Osteoblast (primary cell): ENCODE measurements around the gene CHRD. TPM values are rescaled to one million over a fixed set of nuclear protein-coding genes. Genes with fewer than 3 reads are reported as not detected.
A peak's percentile ranks its signal among the peaks of the same experiment; 100 is the strongest.

ENCODE experiments used
- DNase-seq: peaks from one replicate; pipeline ENCODE4 v3.0.0; 2011; ENCODE audit warnings: low spot score, mixed read lengths; ENCODE audit not compliant: insufficient read length; ENCODE audit errors: missing footprints
- H2AFZ ChIP-seq: 2 replicates; pipeline ENCODE4 v1.6.0; 2011; ENCODE audit warnings: mild to moderate bottlenecking, low read length
- H3K27ac ChIP-seq: 2 replicates; pipeline ENCODE4 v1.5.1; 2011; ENCODE audit warnings: mild to moderate bottlenecking, low read depth, low read length, moderate library complexity
- H3K27me3 ChIP-seq: 2 replicates; pipeline ENCODE4 v1.6.0; 2012; ENCODE audit warnings: mild to moderate bottlenecking, control low read depth, inconsistent platforms, low read length, moderate library complexity; ENCODE audit not compliant: insufficient read depth
- H3K36me3 ChIP-seq: 2 replicates; pipeline ENCODE4 v1.5.1; 2011; ENCODE audit warnings: mild to moderate bottlenecking, low read length, control low read depth, moderate library complexity; ENCODE audit not compliant: insufficient read depth
- H3K4me1 ChIP-seq: 2 replicates; pipeline ENCODE4 v1.5.1; 2011; ENCODE audit warnings: mild to moderate bottlenecking, low read length, control low read depth, moderate library complexity; ENCODE audit not compliant: insufficient read depth
- H3K4me2 ChIP-seq: 2 replicates; pipeline ENCODE4 v1.6.0; 2011; ENCODE audit warnings: mild to moderate bottlenecking, low read length; ENCODE audit not compliant: insufficient read depth
- H3K4me3 ChIP-seq: fragments of 200-600 bp; sonication (generic); 3 replicates; pipeline ENCODE4 v1.5.1; 2012; ENCODE audit warnings: mild to moderate bottlenecking, low read length, inconsistent platforms; ENCODE audit not compliant: insufficient read depth
- H3K79me2 ChIP-seq: 2 replicates; pipeline ENCODE4 v1.6.0; 2012; ENCODE audit warnings: mild to moderate bottlenecking, low read length, control low read depth, inconsistent platforms; ENCODE audit not compliant: insufficient read depth
- H3K9me3 ChIP-seq: 2 replicates; pipeline ENCODE4 v1.5.1; 2011; ENCODE audit warnings: low read depth, low read length, control low read depth
- H4K20me1 ChIP-seq: 2 replicates; pipeline ENCODE4 v1.6.0; 2012; ENCODE audit warnings: mild to moderate bottlenecking, low read length, control low read depth; ENCODE audit not compliant: insufficient read depth
- total RNA-seq: library from RNA; depleted of rRNA; stranded (reverse); fragments of >200 nt; gene quantifications from 2 replicates; pipeline ENCODE4 v1.2.3, GENCODE V29; 2012
- TF ChIP-seq, protein P1 (sequence below): IDR thresholded peaks from 2 replicates; pipeline ENCODE4 v1.5.1; 2011; ENCODE audit warnings: mild to moderate bottlenecking, low read depth, low read length, moderate library complexity; ENCODE audit errors: extremely low read depth

CHRD gene
- total RNA-seq, 1 donor = 0.36 TPM

DNA sequence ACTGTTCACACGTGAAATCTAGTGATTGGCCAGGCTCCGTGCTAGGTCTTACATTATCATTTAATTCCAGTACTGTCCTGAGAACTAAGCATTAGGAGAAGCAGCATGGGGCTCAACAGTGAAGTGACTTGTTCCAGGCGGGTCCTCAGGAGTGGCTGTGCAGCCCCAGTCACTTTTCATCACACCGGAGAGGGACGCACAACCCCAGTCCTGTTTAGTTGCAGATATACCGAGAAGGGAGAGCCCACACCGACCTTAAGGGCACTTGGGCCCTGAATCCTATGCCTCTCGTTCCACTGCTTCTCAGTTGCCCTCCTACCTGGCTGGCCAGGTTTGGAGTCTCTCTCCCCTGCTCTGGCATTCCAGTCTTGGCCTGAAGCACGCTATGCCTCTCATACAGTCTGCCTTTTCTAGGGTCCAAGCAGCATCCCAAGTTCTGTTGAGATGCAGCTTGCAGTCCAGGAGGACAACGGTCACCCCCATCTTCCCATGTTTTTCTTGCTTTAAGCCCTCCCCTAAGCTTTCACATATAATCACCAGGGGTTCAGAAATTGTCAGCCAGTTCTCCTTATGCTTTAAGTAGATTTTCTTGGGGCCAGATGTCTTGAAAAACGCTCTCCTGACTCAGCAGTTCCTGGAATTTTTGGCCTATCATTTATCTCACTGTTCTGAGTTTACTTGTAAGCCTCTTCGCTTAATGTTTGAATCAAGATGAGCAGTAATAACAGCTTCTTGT is 32.4 kb upstream of the CHRD start:
- Histone ChIP-seq H2AFZ (no peak overlapping the region), H3K4me1 (peaks cover 6% of the 10 kb centered on the region), H3K79me2 (no peaks in the 10 kb centered on the region), H4K20me1 (peaks cover 7% of the 10 kb centered on the region), H3K27ac (no peak overlapping the region), H3K36me3 (peaks cover 14% of the 10 kb centered on the region), H3K4me2 (no peak overlapping the region), H3K4me3 (no peak overlapping the region), H3K27me3 (no peaks in the 10 kb centered on the region), H3K9me3 (no peaks in the 10 kb centered on the region)
- peak; percentile 75 for DNase-seq
- TF ChIP-seq, protein P1, sequence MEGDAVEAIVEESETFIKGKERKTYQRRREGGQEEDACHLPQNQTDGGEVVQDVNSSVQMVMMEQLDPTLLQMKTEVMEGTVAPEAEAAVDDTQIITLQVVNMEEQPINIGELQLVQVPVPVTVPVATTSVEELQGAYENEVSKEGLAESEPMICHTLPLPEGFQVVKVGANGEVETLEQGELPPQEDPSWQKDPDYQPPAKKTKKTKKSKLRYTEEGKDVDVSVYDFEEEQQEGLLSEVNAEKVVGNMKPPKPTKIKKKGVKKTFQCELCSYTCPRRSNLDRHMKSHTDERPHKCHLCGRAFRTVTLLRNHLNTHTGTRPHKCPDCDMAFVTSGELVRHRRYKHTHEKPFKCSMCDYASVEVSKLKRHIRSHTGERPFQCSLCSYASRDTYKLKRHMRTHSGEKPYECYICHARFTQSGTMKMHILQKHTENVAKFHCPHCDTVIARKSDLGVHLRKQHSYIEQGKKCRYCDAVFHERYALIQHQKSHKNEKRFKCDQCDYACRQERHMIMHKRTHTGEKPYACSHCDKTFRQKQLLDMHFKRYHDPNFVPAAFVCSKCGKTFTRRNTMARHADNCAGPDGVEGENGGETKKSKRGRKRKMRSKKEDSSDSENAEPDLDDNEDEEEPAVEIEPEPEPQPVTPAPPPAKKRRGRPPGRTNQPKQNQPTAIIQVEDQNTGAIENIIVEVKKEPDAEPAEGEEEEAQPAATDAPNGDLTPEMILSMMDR = no peak

DNA sequence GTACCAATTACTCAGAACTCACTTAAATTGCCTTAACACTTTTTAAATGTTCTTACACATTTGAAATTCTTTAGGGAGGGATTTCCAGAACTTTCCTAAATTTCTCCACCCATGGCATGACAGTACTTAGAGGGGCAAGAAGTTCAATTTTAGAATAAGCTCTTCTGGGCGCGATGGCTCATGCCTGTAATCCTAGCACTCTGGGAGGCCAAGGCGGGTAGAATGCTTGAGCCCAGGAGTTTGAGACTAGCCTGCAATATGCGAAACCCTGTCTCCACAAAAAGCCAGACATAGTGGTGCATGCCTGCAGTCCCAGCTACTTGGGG is 31.8 kb upstream of the CHRD start:
- H3K4me2 ChIP-seq = no peak overlapping the region
- TF ChIP-seq, protein P1 = no peak

DNA sequence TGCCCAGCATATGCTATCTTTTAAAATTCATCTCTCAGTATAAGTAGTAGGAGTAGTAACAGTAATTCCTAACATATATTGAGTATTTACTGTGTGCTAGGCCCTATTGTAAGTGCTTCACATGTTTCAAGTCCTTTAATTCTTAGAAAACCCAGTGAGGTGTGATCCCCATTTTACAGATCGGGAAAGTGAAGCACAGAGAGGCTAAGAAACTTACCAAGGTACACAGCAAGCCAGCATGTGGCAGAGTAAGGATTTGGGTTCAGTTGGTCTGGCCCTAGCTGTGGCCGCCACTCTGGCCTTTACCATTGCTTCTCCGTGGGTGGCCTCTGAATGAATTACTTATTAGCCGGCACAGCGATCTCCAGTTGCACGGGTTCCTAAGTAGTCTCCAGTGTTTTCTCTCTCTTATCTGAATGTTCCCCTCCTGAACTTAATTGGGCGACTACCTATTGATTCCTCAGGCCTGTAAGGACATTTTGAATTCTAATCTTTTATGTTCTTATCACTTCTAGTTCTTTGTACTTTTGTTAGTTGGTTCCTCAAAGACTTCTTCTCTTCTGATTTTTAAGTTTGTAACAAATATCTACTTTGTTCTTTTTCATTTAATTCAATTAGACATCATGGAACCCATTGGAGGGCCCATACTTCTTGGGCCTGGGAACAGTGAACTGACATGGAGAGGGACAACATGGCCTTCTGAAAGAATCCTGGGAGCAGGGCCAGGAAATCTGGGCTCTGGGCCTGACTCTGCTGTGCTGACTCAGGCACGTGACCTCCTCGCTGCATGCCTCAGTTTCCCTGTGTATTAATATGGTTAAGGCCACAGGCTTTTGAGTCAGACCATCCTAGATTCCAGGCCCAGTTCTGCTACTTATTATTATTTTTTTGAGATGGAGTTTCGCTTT is 30.0 kb upstream of the CHRD start:
- DNase-seq = peak; percentile 89
- H2AFZ ChIP-seq = no peak overlapping the region
- H3K4me1 ChIP-seq = peaks cover 6% of the 10 kb centered on the region
- no peaks in the 10 kb centered on the region for H3K27me3 ChIP-seq
- peaks cover 3% of the 10 kb centered on the region for H3K36me3 ChIP-seq
- H3K79me2 ChIP-seq = no peaks in the 10 kb centered on the region
- no peak overlapping the region for H3K4me3 ChIP-seq
- peaks cover 4% of the 10 kb centered on the region for H4K20me1 ChIP-seq
- H3K4me2 ChIP-seq = no peak overlapping the region
- TF ChIP-seq, protein P1 = no peak
- no peaks in the 10 kb centered on the region for H3K9me3 ChIP-seq
- no peak overlapping the region for H3K27ac ChIP-seq

More for the DNA sequence above, 31.8 kb upstream of the CHRD start:
- no peaks in the 10 kb centered on the region for H3K79me2 ChIP-seq
- H4K20me1 ChIP-seq = peaks cover 5% of the 10 kb centered on the region
- peaks cover 6% of the 10 kb centered on the region for H3K4me1 ChIP-seq
- H3K27me3 ChIP-seq = no peaks in the 10 kb centered on the region
- H2AFZ ChIP-seq = no peak overlapping the region
- H3K27ac ChIP-seq = no peak overlapping the region
- DNase-seq = peak; percentile 13
- no peak overlapping the region for H3K4me3 ChIP-seq
- peaks cover 10% of the 10 kb centered on the region for H3K36me3 ChIP-seq
- H3K9me3 ChIP-seq = no peaks in the 10 kb centered on the region

DNA sequence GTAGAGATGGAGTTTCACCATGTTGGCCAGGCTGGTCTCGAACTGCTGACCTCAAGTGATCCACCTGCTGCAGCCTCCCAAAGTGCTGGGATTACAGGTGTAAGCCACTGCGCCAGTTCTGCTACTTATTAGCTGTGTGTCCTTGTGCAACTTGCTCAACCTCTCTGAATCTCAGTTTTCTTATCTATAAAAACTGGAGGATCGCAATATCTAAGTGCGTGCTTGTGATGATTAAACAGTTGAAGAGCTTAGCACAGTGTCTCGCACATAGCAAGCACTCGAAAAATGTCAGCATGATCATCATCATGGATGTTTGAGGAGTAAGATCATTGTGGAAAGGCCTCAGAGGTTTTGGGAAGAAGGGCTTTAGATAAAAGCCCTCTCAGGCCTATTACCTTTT is 29.2 kb upstream of the CHRD start:
- Histone ChIP-seq H3K4me3 (no peak overlapping the region), H3K36me3 (peaks cover 3% of the 10 kb centered on the region), H3K4me1 (peaks cover 7% of the 10 kb centered on the region), H2AFZ (no peak overlapping the region), H3K79me2 (no peaks in the 10 kb centered on the region), H3K9me3 (no peaks in the 10 kb centered on the region), H4K20me1 (peaks cover 8% of the 10 kb centered on the region), H3K27me3 (no peaks in the 10 kb centered on the region), H3K4me2 (no peak overlapping the region), H3K27ac (no peak overlapping the region)
- TF ChIP-seq, protein P1 = no peak
- DNase-seq = peak; percentile 42
